WTC11 (cell line): Measurements from ENCODE around the gene EIF4G2. TPM values are rescaled to one million over a fixed set of nuclear protein-coding genes. Genes with fewer than 3 reads are reported as not detected.

Experiments
- ATAC-seq: fragments of 200-7000 bp; cut with Tn5 transposase; 2 replicates; pipeline ENCODE4 v1.10.0; 2021; ENCODE audit warnings: mild to moderate bottlenecking, moderate library complexity
- CTCF ChIA-PET: fragments of 300-600 bp; sonication (Branson Sonifier 250); formaldehyde crosslinking; loops from one replicate; lab custom pipeline; 2021; ENCODE audit warnings: antibody characterized with exemption; lab: Charles Lee
- POLR2A ChIA-PET: fragments of 350-600 bp; sonication (Branson Sonifier 250); formaldehyde crosslinking; loops from one replicate; lab custom pipeline; 2021; ENCODE audit warnings: antibody characterized with exemption; lab: Charles Lee
- DNase-seq: peaks from one replicate; pipeline ENCODE4 v3.0.0; 2021; ENCODE audit warnings: low spot score
- H3K27ac Mint-ChIP-seq: 2 replicates; pipeline ENCODE4 v1.8.0; 2021; ENCODE audit warnings: mixed read lengths
- H3K27me3 Mint-ChIP-seq: 2 replicates; pipeline ENCODE4 v1.8.0; 2021; ENCODE audit warnings: low read depth, mild to moderate bottlenecking, moderate library complexity, mixed read lengths
- H3K36me3 Mint-ChIP-seq: 2 replicates; pipeline ENCODE4 v1.8.0; 2021; ENCODE audit warnings: mixed read lengths
- H3K4me1 Mint-ChIP-seq: 2 replicates; pipeline ENCODE4 v1.8.0; 2022; ENCODE audit warnings: mixed read lengths
- H3K4me3 Mint-ChIP-seq: 2 replicates; pipeline ENCODE4 v1.8.0; 2021; ENCODE audit warnings: mild to moderate bottlenecking, moderate library complexity, mixed read lengths
- H3K9me3 Mint-ChIP-seq: 2 replicates; pipeline ENCODE4 v1.8.0; 2021; ENCODE audit warnings: mixed read lengths
- ATF3 ChIP-seq: sonication (generic); formaldehyde crosslinking; conservative IDR thresholded peaks from 2 replicates; pipeline ENCODE4 v1.8.1; 2022; ENCODE audit warnings: mild to moderate bottlenecking, missing genetic modification reagents
- FOXK1 ChIP-seq: sonication (generic); formaldehyde crosslinking; IDR thresholded peaks from 2 replicates; pipeline ENCODE4 v1.8.0; 2022; ENCODE audit warnings: mild to moderate bottlenecking, moderate library complexity, missing genetic modification reagents
- FOXP1 ChIP-seq: sonication (generic); formaldehyde crosslinking; IDR thresholded peaks from 2 replicates; pipeline ENCODE4 v1.8.0; 2022; ENCODE audit warnings: missing genetic modification reagents, mild to moderate bottlenecking, moderate library complexity, borderline replicate concordance
- HMGA2 ChIP-seq: fragments of 250-450 bp; sonication (Bioruptor Pico); IDR thresholded peaks from 2 replicates; pipeline ENCODE4 v1.4.0; 2021; ENCODE audit warnings: mild to moderate bottlenecking, moderate library complexity
- HMGXB4 ChIP-seq: sonication (generic); formaldehyde crosslinking; IDR thresholded peaks from 2 replicates; pipeline ENCODE4 v1.8.1; 2023; ENCODE audit warnings: mild to moderate bottlenecking, moderate library complexity, missing genetic modification reagents
- MXD4 ChIP-seq: fragments of 250-450 bp; sonication (Bioruptor Pico); IDR thresholded peaks from 2 replicates; pipeline ENCODE4 v1.8.0; 2021; ENCODE audit warnings: mild to moderate bottlenecking, moderate library complexity, borderline replicate concordance
- NFATC4 ChIP-seq: fragments of 250-450 bp; sonication (Bioruptor Pico); IDR thresholded peaks from 2 replicates; pipeline ENCODE4 v1.9.0; 2021; ENCODE audit warnings: mild to moderate bottlenecking
- NFE2L1 ChIP-seq: sonication (generic); formaldehyde crosslinking; IDR thresholded peaks from 2 replicates; pipeline ENCODE4 v1.8.1; 2023; ENCODE audit warnings: missing genetic modification reagents
- PRDM15 ChIP-seq: sonication (generic); formaldehyde crosslinking; IDR thresholded peaks from 2 replicates; pipeline ENCODE4 v1.8.0; 2022; ENCODE audit warnings: missing genetic modification reagents
- SOX15 ChIP-seq: fragments of 250-450 bp; sonication (Bioruptor Pico); IDR thresholded peaks from 2 replicates; pipeline ENCODE4 v1.9.0; 2021; ENCODE audit warnings: mild to moderate bottlenecking
- TCF7 ChIP-seq: sonication (generic); formaldehyde crosslinking; IDR thresholded peaks from 2 replicates; pipeline ENCODE4 v1.8.0; 2022; ENCODE audit warnings: mild to moderate bottlenecking, low read depth, missing genetic modification reagents, moderate library complexity
- ZBTB21 ChIP-seq: sonication (generic); formaldehyde crosslinking; IDR thresholded peaks from 2 replicates; pipeline ENCODE4 v1.8.1; 2023; ENCODE audit warnings: mild to moderate bottlenecking, missing genetic modification reagents, borderline replicate concordance
- ZNF121 ChIP-seq: sonication (generic); formaldehyde crosslinking; IDR thresholded peaks from 2 replicates; pipeline ENCODE4 v1.8.0; 2023; ENCODE audit warnings: missing genetic modification reagents
- ZNF416 ChIP-seq: fragments of 250-450 bp; sonication (Bioruptor Pico); IDR thresholded peaks from 2 replicates; pipeline ENCODE4 v1.9.0; 2021; ENCODE audit warnings: mild to moderate bottlenecking, inconsistent platforms
- ZSCAN18 ChIP-seq: fragments of 250-450 bp; sonication (Bioruptor Pico); IDR thresholded peaks from 2 replicates; pipeline ENCODE4 v2.1.2; 2022; ENCODE audit warnings: mild to moderate bottlenecking, moderate library complexity
- total RNA-seq: library from RNA; stranded (reverse); gene quantifications from 3 replicates; pipeline ENCODE4 v1.2.3, GENCODE V29; 2021
- TF ChIP-seq, protein P1 (sequence below): sonication (generic); formaldehyde crosslinking; IDR thresholded peaks from 2 replicates; pipeline ENCODE4 v1.8.1; 2023; ENCODE audit warnings: mild to moderate bottlenecking, missing genetic modification reagents, borderline replicate concordance
- TF ChIP-seq, protein P2 (sequence below): sonication (generic); formaldehyde crosslinking; IDR thresholded peaks from 2 replicates; pipeline ENCODE4 v1.8.1; 2022; ENCODE audit warnings: low read depth, mild to moderate bottlenecking, moderate library complexity, missing genetic modification reagents, borderline replicate concordance
- TF ChIP-seq, protein P3 (sequence below): sonication (generic); formaldehyde crosslinking; IDR thresholded peaks from 2 replicates; pipeline ENCODE4 v1.8.1; 2022; ENCODE audit warnings: mild to moderate bottlenecking, missing genetic modification reagents, moderate library complexity, borderline replicate concordance
- TF ChIP-seq, protein P4 (sequence below): sonication (generic); formaldehyde crosslinking; IDR thresholded peaks from 2 replicates; pipeline ENCODE4 v1.8.0; 2023; ENCODE audit warnings: missing genetic modification reagents, mild to moderate bottlenecking, borderline replicate concordance

EIF4G2 gene
- total RNA-seq, 1 experiment from 2014 or later = 906 TPM

GRCh38 chr11:10779086-10779485 is 29.6 kb downstream of the EIF4G2 start:
- no peaks in the 10 kb centered on the region for H3K4me1 Mint-ChIP-seq
- no peak overlapping the region for H3K4me3 Mint-ChIP-seq
- H3K9me3 Mint-ChIP-seq = no peaks in the 10 kb centered on the region
- CTCF ChIA-PET = interaction anchor here (0.7 to 3.8 kb wide), 2 partner anchors 8 to 9 kb away, joined by 3 to 18 read pairs; no protein-coding TSS in a partner anchor
- peaks cover 38% of the 10 kb centered on the region for H3K36me3 Mint-ChIP-seq
- ATAC-seq = no peak
- no peak for TF ChIP-seq HMGXB4
- no peak for TF ChIP-seq NFATC4 (CRISPR knock-in tag)
- no peak for TF ChIP-seq ZSCAN18 (CRISPR knock-in tag)
- TF ChIP-seq, protein P1, sequence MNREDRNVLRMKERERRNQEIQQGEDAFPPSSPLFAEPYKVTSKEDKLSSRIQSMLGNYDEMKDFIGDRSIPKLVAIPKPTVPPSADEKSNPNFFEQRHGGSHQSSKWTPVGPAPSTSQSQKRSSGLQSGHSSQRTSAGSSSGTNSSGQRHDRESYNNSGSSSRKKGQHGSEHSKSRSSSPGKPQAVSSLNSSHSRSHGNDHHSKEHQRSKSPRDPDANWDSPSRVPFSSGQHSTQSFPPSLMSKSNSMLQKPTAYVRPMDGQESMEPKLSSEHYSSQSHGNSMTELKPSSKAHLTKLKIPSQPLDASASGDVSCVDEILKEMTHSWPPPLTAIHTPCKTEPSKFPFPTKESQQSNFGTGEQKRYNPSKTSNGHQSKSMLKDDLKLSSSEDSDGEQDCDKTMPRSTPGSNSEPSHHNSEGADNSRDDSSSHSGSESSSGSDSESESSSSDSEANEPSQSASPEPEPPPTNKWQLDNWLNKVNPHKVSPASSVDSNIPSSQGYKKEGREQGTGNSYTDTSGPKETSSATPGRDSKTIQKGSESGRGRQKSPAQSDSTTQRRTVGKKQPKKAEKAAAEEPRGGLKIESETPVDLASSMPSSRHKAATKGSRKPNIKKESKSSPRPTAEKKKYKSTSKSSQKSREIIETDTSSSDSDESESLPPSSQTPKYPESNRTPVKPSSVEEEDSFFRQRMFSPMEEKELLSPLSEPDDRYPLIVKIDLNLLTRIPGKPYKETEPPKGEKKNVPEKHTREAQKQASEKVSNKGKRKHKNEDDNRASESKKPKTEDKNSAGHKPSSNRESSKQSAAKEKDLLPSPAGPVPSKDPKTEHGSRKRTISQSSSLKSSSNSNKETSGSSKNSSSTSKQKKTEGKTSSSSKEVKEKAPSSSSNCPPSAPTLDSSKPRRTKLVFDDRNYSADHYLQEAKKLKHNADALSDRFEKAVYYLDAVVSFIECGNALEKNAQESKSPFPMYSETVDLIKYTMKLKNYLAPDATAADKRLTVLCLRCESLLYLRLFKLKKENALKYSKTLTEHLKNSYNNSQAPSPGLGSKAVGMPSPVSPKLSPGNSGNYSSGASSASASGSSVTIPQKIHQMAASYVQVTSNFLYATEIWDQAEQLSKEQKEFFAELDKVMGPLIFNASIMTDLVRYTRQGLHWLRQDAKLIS (CRISPR knock-in tag) = no peak
- TF ChIP-seq, protein P2, sequence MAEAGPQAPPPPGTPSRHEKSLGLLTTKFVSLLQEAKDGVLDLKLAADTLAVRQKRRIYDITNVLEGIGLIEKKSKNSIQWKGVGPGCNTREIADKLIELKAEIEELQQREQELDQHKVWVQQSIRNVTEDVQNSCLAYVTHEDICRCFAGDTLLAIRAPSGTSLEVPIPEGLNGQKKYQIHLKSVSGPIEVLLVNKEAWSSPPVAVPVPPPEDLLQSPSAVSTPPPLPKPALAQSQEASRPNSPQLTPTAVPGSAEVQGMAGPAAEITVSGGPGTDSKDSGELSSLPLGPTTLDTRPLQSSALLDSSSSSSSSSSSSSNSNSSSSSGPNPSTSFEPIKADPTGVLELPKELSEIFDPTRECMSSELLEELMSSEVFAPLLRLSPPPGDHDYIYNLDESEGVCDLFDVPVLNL (CRISPR knock-in tag) = no peak
- TF ChIP-seq ZBTB21 = no peak
- TF ChIP-seq ATF3 (CRISPR knock-in tag) = no peak
- TF ChIP-seq, protein P3, sequence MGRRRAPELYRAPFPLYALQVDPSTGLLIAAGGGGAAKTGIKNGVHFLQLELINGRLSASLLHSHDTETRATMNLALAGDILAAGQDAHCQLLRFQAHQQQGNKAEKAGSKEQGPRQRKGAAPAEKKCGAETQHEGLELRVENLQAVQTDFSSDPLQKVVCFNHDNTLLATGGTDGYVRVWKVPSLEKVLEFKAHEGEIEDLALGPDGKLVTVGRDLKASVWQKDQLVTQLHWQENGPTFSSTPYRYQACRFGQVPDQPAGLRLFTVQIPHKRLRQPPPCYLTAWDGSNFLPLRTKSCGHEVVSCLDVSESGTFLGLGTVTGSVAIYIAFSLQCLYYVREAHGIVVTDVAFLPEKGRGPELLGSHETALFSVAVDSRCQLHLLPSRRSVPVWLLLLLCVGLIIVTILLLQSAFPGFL (CRISPR knock-in tag) = no peak
- TF ChIP-seq SOX15 (CRISPR knock-in tag) = no peak
- no peak for TF ChIP-seq FOXP1
- TF ChIP-seq MXD4 (CRISPR knock-in tag) = no peak
- TF ChIP-seq PRDM15 = no peak
- no peak for TF ChIP-seq NFE2L1 (CRISPR knock-in tag)
- no peak for TF ChIP-seq HMGA2
- TF ChIP-seq, protein P4, sequence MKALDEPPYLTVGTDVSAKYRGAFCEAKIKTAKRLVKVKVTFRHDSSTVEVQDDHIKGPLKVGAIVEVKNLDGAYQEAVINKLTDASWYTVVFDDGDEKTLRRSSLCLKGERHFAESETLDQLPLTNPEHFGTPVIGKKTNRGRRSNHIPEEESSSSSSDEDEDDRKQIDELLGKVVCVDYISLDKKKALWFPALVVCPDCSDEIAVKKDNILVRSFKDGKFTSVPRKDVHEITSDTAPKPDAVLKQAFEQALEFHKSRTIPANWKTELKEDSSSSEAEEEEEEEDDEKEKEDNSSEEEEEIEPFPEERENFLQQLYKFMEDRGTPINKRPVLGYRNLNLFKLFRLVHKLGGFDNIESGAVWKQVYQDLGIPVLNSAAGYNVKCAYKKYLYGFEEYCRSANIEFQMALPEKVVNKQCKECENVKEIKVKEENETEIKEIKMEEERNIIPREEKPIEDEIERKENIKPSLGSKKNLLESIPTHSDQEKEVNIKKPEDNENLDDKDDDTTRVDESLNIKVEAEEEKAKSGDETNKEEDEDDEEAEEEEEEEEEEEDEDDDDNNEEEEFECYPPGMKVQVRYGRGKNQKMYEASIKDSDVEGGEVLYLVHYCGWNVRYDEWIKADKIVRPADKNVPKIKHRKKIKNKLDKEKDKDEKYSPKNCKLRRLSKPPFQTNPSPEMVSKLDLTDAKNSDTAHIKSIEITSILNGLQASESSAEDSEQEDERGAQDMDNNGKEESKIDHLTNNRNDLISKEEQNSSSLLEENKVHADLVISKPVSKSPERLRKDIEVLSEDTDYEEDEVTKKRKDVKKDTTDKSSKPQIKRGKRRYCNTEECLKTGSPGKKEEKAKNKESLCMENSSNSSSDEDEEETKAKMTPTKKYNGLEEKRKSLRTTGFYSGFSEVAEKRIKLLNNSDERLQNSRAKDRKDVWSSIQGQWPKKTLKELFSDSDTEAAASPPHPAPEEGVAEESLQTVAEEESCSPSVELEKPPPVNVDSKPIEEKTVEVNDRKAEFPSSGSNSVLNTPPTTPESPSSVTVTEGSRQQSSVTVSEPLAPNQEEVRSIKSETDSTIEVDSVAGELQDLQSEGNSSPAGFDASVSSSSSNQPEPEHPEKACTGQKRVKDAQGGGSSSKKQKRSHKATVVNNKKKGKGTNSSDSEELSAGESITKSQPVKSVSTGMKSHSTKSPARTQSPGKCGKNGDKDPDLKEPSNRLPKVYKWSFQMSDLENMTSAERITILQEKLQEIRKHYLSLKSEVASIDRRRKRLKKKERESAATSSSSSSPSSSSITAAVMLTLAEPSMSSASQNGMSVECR = no peak
- no peak for TF ChIP-seq TCF7 (CRISPR knock-in tag)
- TF ChIP-seq FOXK1 (CRISPR knock-in tag) = no peak
- TF ChIP-seq ZNF416 (CRISPR knock-in tag) = no peak
- TF ChIP-seq ZNF121 (CRISPR knock-in tag) = no peak
- TF ChIP-seq, all 79 proteins: peak for 0
- no peak for DNase-seq
- POLR2A ChIA-PET = no interaction called here
- Mint-ChIP-seq H3K27ac (no peak overlapping the region), H3K27me3 (no peaks in the 10 kb centered on the region; the same call in 1 of the 2 replicates)
